ENCODE results near the gene ZNF787.
A peak's percentile ranks its signal among the peaks of the same experiment; 100 is the strongest.

ZNF787 gene

DNA sequence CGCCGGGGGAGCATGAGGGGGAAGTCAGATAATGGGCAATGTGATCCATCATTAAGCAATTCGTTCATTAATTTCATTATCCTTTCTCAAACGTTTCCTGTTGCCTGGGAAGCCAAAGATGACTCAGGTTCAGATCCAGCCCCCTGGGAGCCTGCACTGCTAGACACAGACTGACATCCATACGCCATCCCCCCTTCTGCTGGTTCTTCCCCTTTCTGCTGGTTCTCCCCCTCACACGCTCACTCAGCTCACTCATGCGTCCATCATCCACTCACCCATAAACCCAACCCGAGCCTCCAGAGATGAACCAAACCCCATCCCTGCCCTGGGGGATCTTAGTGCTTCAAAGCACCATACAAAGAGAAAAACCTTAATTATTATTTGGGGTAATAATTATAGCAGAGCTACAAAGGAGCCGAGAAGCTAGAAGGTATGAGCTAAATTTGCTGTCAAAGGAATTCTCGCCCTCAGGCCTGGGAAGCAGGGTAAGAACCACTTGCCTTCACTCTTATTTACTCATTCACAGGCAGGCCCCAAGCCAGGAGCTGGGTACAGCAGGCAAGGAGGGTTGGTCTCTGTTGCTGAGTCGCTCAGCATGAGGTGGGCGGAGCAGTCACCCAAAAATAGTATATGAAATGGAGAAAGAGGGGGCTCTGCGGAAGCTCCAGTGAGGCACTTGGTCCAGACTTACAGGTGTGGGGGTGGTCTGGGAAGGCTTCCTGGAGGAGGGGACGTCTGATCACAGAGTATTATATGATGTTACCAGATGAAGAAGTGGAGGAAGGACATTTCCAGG, 13.0 kb upstream of the ZNF787 start:
- TF ChIP-seq, protein P1, sequence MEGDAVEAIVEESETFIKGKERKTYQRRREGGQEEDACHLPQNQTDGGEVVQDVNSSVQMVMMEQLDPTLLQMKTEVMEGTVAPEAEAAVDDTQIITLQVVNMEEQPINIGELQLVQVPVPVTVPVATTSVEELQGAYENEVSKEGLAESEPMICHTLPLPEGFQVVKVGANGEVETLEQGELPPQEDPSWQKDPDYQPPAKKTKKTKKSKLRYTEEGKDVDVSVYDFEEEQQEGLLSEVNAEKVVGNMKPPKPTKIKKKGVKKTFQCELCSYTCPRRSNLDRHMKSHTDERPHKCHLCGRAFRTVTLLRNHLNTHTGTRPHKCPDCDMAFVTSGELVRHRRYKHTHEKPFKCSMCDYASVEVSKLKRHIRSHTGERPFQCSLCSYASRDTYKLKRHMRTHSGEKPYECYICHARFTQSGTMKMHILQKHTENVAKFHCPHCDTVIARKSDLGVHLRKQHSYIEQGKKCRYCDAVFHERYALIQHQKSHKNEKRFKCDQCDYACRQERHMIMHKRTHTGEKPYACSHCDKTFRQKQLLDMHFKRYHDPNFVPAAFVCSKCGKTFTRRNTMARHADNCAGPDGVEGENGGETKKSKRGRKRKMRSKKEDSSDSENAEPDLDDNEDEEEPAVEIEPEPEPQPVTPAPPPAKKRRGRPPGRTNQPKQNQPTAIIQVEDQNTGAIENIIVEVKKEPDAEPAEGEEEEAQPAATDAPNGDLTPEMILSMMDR (IDR thresholded peaks at IDR 0.05; ENCODE audit: low read depth, low read length) = no peak
- no peak for DNase-seq (ENCODE audit: low read depth, low spot score)
- in situ Hi-C loops (cut with HindIII; ENCODE audit: low sequenced_read_pairs) = no loop called here
- no peak overlapping the region for H3K4me3 ChIP-seq (ENCODE audit: low read depth, low read length)

DNA sequence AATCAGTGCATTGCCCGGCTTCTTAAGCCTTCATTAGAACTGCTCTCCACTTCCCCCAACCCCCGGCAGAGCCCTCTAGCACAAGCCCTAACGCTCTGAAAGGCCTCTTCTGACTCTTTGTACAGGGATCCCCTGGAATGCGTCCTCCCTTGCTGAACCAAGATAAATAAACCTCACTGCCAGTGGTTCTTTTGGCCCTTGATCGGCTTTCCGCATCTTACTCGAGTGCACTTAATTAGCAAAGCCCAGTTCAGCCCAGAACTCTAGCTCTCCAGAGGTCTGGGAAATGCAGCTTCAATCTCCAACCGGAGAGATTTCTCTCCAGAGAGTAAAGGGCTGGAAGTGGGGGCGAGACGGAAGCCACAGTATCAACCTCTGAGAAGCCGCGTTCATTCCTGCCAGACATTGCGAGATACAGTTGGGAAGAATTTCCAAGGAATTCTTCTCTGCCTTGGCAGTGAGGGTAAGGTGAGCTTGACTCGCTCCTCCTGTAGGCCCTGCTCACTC, 11.3 kb upstream of the ZNF787 start:
- DNase-seq (ENCODE audit: low read depth, low spot score) = peak; percentile 36
- TF ChIP-seq, protein P1 (IDR thresholded peaks at IDR 0.05; ENCODE audit: low read depth, low read length) = no peak
- no peak overlapping the region for H3K4me3 ChIP-seq (ENCODE audit: low read depth, low read length)
- in situ Hi-C loops (cut with HindIII; ENCODE audit: low sequenced_read_pairs) = no loop called here

DNA sequence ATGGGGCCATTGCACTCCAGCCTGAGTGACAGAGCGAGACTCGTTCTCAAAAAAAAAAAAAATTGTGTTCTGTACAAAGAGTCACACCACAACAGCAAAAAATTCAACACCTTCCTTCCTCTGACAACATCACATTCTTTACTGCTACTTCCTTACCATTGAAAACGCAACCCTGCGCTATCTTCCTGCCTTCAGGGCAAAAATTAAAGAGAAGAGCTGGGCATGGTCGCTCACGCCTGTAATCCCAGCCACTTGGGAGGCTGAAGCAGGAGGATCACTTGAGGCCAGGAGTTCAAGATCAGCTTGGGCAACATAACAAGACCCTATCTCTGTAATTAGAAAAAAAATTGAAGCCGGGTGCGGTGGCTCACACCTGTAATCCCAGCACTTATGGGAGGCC, 10.6 kb upstream of the ZNF787 start:
- in situ Hi-C loops (cut with HindIII; ENCODE audit: low sequenced_read_pairs) = no loop called here
- TF ChIP-seq, protein P1 (IDR thresholded peaks at IDR 0.05; ENCODE audit: low read depth, low read length) = no peak
- DNase-seq (ENCODE audit: low read depth, low spot score) = no peak
- H3K4me3 ChIP-seq (ENCODE audit: low read depth, low read length) = no peak overlapping the region

DNA sequence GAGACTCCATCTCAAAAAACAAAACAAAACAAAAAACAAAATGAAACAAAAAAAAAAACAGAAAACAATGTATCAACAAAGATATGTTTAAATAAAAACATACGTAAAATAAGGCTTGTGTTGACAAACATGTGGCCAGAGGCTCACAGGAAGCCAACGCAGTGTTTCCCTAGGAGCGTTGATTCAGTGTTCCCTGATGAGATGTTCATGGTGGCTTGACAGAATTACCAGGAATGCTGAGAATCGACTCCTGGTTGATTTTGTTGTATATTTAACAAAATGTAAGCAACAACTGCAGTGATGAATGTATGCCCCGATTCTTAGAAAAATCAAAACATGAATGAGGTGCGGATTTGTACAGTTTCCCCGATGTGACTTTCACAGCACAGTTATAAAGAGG, 8.9 kb upstream of the ZNF787 start:
- TF ChIP-seq, protein P1 (IDR thresholded peaks at IDR 0.05; ENCODE audit: low read depth, low read length) = no peak
- no peak for DNase-seq (ENCODE audit: low read depth, low spot score)
- in situ Hi-C loops (cut with HindIII; ENCODE audit: low sequenced_read_pairs) = no loop called here
- no peak overlapping the region for H3K4me3 ChIP-seq (ENCODE audit: low read depth, low read length)

DNA sequence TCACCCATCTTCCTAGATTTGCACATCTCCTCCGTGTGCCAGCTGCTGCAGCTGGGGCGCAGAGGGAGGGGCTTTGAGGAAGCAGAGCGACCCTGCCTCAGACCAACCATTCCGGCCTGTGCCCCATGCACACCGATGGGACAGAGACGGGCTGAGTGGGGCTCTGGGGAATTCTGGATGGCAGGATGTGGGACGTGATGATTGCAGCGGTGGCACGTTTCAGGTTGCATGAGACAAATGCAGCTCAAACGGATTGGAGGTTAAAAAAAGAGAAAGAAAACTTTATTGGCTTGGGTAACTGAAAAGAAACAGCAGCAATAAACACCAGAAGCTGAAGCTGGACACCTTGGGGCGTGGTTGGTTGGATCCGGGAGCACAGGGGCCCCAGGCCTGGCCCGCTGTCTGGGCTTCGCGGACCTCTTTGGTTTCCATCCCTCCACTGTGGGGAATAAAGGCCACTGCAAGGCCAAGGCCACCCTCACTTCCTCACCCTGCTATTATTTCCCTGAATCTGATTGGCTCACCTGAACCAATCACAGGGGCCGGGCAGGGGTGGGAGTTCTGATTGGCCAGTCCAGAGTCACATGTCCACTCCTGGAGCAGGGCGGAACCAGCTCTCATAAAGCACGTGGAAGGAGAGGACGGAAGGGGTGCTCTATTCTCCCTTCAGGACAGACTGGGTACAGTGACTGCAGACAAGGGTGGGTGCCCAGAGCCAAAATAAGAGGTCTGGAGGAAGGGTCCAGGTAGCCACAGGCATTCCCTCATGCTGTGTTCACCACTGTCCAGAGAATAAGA, 6.1 kb upstream of the ZNF787 start:
- in situ Hi-C loops (cut with HindIII; ENCODE audit: low sequenced_read_pairs) = no loop called here
- TF ChIP-seq, protein P1 (IDR thresholded peaks at IDR 0.05; ENCODE audit: low read depth, low read length) = no peak
- DNase-seq (ENCODE audit: low read depth, low spot score) = no peak
- no peak overlapping the region for H3K4me3 ChIP-seq (ENCODE audit: low read depth, low read length)

DNA sequence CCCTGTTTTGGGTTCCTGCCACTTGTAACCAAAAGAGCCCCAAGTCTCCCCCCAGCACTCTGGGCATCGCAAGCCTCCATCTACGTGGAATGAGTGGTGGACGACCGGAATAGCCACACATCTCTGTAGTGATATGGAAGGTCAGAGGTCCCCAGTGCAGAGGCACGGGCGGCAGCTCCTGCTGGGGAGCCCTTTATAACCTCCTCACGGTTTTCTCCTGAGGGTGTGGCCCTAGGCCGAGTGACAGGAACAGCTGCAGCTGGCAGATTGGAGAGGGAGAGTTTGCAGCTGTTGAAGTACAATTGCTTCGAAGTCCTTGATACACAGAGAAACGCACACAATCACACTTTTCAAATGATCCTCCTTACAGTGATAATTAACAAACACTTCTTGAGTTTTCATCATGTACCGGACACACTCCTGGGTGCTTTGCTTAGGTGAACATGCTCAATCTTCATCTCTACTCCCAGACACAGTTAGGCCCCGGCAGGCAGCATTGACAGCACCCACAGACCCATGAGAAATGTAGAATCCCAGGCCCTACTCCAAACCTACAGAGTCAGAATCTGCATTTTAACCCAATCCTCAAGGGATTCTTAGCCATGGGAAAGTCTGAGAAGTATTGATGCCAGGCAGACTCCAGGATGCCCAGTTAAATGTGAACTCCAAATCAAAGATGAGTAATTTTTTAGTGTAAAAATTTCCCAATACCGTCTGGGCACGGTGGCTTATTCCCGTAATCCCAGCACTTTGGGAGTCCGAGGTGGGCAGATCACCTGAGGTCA, 4.9 kb upstream of the ZNF787 start:
- H3K4me3 ChIP-seq (ENCODE audit: low read depth, low read length) = no peak overlapping the region
- in situ Hi-C loops (cut with HindIII; ENCODE audit: low sequenced_read_pairs) = no loop called here
- DNase-seq (ENCODE audit: low read depth, low spot score) = no peak
- TF ChIP-seq, protein P1 (IDR thresholded peaks at IDR 0.05; ENCODE audit: low read depth, low read length) = no peak
